Ishikawa (cell line): ENCODE results near the gene PALM3.

Experiments used
- CEBPB ChIP-seq: IDR thresholded peaks from 2 replicates; pipeline ENCODE4 v1.6.1; 2012
- CREB1 ChIP-seq: IDR thresholded peaks from 2 replicates; pipeline ENCODE4 v1.6.1; 2012; ENCODE audit warnings: low read depth
- EGR1 ChIP-seq: IDR thresholded peaks from 2 replicates; pipeline ENCODE4 v1.6.1; 2012
- FOXM1 ChIP-seq: IDR thresholded peaks from 2 replicates; pipeline ENCODE4 v1.6.1; 2012; ENCODE audit warnings: low read depth, borderline replicate concordance
- NFIC ChIP-seq: IDR thresholded peaks from 2 replicates; pipeline ENCODE4 v1.6.1; 2012
- RAD21 ChIP-seq: IDR thresholded peaks from 2 replicates; pipeline ENCODE4 v1.6.1; 2012; ENCODE audit warnings: low read depth
- TAF1 ChIP-seq: IDR thresholded peaks from 2 replicates; pipeline ENCODE4 v1.6.1; 2012; ENCODE audit warnings: low read depth, mild to moderate bottlenecking
- TCF12 ChIP-seq: IDR thresholded peaks from 2 replicates; pipeline ENCODE4 v1.6.1; 2012; ENCODE audit warnings: low read depth
- ZBTB7A ChIP-seq: IDR thresholded peaks from 2 replicates; pipeline ENCODE4 v1.6.1; 2012; ENCODE audit warnings: low read depth
- TF ChIP-seq, protein P1 (sequence below): IDR thresholded peaks from 2 replicates; pipeline ENCODE4 v1.6.1; 2012
- TF ChIP-seq, protein P2 (sequence below): IDR thresholded peaks from 2 replicates; pipeline ENCODE4 v1.6.1; 2012; ENCODE audit warnings: low read depth, mild to moderate bottlenecking

DNA sequence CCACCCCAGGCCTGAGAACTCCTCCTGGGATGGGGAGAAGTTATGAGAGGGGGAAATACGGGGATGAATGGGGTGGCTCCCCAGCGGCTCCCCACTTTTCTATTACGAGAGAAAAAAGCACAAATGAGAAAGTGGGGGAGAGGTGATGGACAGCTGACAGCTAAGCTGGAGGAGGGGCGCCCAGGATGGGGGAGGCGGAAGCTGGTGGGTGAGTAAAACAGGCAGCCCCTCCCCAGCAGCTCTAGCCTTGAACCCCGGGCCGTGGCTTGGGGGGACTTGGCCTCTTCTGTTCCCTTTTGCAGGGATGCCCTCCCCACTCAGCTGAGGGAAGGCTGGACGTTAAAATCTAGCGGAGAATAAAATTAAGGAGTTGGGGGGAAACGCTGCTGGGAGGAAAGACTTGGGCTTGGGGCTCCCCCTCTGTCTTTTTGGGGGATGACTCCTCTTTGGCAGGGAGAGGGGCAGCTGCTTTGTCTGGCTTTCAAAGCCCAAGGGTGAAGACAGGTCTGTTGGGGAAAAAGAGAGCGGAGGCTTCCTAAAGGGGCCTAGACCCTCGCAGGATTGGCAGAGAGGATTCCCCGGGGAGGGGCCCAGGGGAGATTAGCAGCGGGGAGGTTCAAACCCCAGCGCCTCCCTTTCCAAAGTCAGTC lies 30.1 kb upstream of the PALM3 start:
- TF ChIP-seq RAD21: no peak
- no peak for TF ChIP-seq ZBTB7A
- TF ChIP-seq NFIC: no peak
- no peak for TF ChIP-seq CREB1
- TF ChIP-seq, protein P1, sequence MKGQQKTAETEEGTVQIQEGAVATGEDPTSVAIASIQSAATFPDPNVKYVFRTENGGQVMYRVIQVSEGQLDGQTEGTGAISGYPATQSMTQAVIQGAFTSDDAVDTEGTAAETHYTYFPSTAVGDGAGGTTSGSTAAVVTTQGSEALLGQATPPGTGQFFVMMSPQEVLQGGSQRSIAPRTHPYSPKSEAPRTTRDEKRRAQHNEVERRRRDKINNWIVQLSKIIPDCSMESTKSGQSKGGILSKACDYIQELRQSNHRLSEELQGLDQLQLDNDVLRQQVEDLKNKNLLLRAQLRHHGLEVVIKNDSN: no peak
- TF ChIP-seq TCF12: no peak
- no peak for TF ChIP-seq TAF1
- no peak for TF ChIP-seq CEBPB
- TF ChIP-seq, protein P2, sequence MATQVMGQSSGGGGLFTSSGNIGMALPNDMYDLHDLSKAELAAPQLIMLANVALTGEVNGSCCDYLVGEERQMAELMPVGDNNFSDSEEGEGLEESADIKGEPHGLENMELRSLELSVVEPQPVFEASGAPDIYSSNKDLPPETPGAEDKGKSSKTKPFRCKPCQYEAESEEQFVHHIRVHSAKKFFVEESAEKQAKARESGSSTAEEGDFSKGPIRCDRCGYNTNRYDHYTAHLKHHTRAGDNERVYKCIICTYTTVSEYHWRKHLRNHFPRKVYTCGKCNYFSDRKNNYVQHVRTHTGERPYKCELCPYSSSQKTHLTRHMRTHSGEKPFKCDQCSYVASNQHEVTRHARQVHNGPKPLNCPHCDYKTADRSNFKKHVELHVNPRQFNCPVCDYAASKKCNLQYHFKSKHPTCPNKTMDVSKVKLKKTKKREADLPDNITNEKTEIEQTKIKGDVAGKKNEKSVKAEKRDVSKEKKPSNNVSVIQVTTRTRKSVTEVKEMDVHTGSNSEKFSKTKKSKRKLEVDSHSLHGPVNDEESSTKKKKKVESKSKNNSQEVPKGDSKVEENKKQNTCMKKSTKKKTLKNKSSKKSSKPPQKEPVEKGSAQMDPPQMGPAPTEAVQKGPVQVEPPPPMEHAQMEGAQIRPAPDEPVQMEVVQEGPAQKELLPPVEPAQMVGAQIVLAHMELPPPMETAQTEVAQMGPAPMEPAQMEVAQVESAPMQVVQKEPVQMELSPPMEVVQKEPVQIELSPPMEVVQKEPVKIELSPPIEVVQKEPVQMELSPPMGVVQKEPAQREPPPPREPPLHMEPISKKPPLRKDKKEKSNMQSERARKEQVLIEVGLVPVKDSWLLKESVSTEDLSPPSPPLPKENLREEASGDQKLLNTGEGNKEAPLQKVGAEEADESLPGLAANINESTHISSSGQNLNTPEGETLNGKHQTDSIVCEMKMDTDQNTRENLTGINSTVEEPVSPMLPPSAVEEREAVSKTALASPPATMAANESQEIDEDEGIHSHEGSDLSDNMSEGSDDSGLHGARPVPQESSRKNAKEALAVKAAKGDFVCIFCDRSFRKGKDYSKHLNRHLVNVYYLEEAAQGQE: no peak
- no peak for TF ChIP-seq EGR1
- TF ChIP-seq FOXM1: no peak
